K562 (cell line): ENCODE data around the gene CLCA2.

Experiments used
- BACH1 ChIP-seq: fragments of 200-800 bp; sonication (Bioruptor generic); IDR thresholded peaks from 2 replicates; pipeline ENCODE4 v1.6.1; 2016; ENCODE audit warnings: missing genetic modification characterization, missing compliant biosample characterization
- CTCF ChIP-seq, 3 experiments: IDR thresholded peaks in 2 of 3; conservative IDR thresholded peaks in 1 of 3; 2 replicates each; pipeline ENCODE4 v1.5.1; 2011 to 2012; ENCODE audit warnings: low read length in 3 of 3, mild to moderate bottlenecking in 3 of 3, control low read depth in 2 of 3, improper control_type of control experiment in 1 of 3, inconsistent platforms in 1 of 3, low read depth in 1 of 3, mixed read lengths in 1 of 3, moderate library complexity in 1 of 3; ENCODE audit not compliant: insufficient read depth in 2 of 3
- DIDO1 ChIP-seq: fragments of 450-650 bp; IDR thresholded peaks from 2 replicates; pipeline ENCODE4 v1.6.1; 2016; ENCODE audit warnings: low read depth, missing biosample characterization, missing genetic modification characterization
- ELK1 ChIP-seq: sonication (generic); formaldehyde crosslinking; IDR thresholded peaks from 2 replicates; pipeline ENCODE4 v1.8.1; 2022; ENCODE audit warnings: missing genetic modification reagents
- RAD21 ChIP-seq, 2 experiments: fragments of 250-450 bp in 1 of 2; fragments of 450-650 bp in 1 of 2; sonication (Bioruptor Pico) in 1 of 2; formaldehyde crosslinking in 1 of 2; IDR thresholded peaks in 1 of 2; conservative IDR thresholded peaks in 1 of 2; 2 replicates each; pipeline versions ENCODE4 v1.4.0 to v1.8.0; 2020 to 2022; ENCODE audit warnings: mild to moderate bottlenecking in 2 of 2, moderate library complexity in 1 of 2
- STAG1 ChIP-seq: sonication (generic); formaldehyde crosslinking; IDR thresholded peaks from 2 replicates; pipeline ENCODE4 v1.5.0; 2020; ENCODE audit warnings: missing genetic modification reagents, borderline replicate concordance
- ZNF232 ChIP-seq: sonication (generic); formaldehyde crosslinking; IDR thresholded peaks from 2 replicates; pipeline ENCODE4 v1.8.0; 2022; ENCODE audit warnings: mild to moderate bottlenecking, missing genetic modification reagents

- TF ChIP-seq ZNF232 (no peak), STAG1 (no peak), RAD21 (CRISPR knock-in tag; conservative IDR thresholded peaks at IDR 0.05 in 1 of 2, IDR thresholded peaks at IDR 0.05 in 1 of 2) (no peak), CTCF (IDR thresholded peaks at IDR 0.05 in 2 of 3, conservative IDR thresholded peaks at IDR 0.05 in 1 of 3; ENCODE audit: insufficient read depth in 2 of 3, low read depth in 1 of 3, low read length in 3 of 3) (no peak; a peak in 1 of 6 replicates), DIDO1 (no peak), BACH1 (tag) (no peak), ELK1 (no peak)
These were observed 78.9 kb downstream of the CLCA2 start for GRCh38 chr1:86502721-86503405.
